H1 (cell line): Measurements from ENCODE around the gene LDLRAD4. TPM values are rescaled to one million over a fixed set of nuclear protein-coding genes. Genes with fewer than 3 reads are reported as not detected.

Source experiments
- CBX8 ChIP-seq: fragments of 300-800, 300-1000 bp; sonication (generic); IDR thresholded peaks from 2 replicates; pipeline ENCODE4 v1.7.1; 2016; ENCODE audit warnings: low read depth, low read length, borderline replicate concordance
- CHD7 ChIP-seq: fragments of 300-600 bp; sonication (generic); IDR thresholded peaks from 2 replicates; pipeline ENCODE4 v1.7.1; 2012; ENCODE audit warnings: low read length, moderate library complexity, mild to moderate bottlenecking, inconsistent platforms; ENCODE audit not compliant: insufficient replicate concordance
- EZH2 ChIP-seq: fragments of 200-600 bp; sonication (generic); IDR thresholded peaks from 2 replicates; pipeline ENCODE4 v1.7.1; 2012; ENCODE audit warnings: low read depth, mild to moderate bottlenecking, moderate library complexity, low read length, inconsistent platforms; ENCODE audit not compliant: severe bottlenecking
- GABPA ChIP-seq: IDR thresholded peaks from 2 replicates; pipeline ENCODE4 v1.6.1; 2011; ENCODE audit warnings: mild to moderate bottlenecking, low read length, moderate library complexity, borderline replicate concordance; ENCODE audit not compliant: insufficient read depth
- RNF2 ChIP-seq: fragments of 200-900, 300-1000 bp; sonication (generic); IDR thresholded peaks from 2 replicates; pipeline ENCODE4 v1.7.1; 2016; ENCODE audit warnings: borderline replicate concordance, low read depth, mild to moderate bottlenecking, antibody characterized with exemption, low read length; ENCODE audit not compliant: poor library complexity, severe bottlenecking; ENCODE audit errors: missing control alignments
- SIN3A ChIP-seq, 2 experiments: IDR thresholded peaks in 1 of 2; conservative IDR thresholded peaks in 1 of 2; 2 replicates each; pipeline ENCODE4 v1.6.1; 2011 to 2012; ENCODE audit warnings: low read length in 2 of 2, improper control_type of control experiment in 1 of 2, low read depth in 1 of 2, mild to moderate bottlenecking in 1 of 2
- SP4 ChIP-seq: IDR thresholded peaks from 2 replicates; pipeline ENCODE4 v1.6.1; 2012; ENCODE audit warnings: low read length, inconsistent platforms
- TBP ChIP-seq: IDR thresholded peaks from 2 replicates; pipeline ENCODE4 v1.6.1; 2011; ENCODE audit warnings: low read depth, low read length, improper control_type of control experiment
- YY1 ChIP-seq: IDR thresholded peaks from 2 replicates; pipeline ENCODE4 v1.6.1; 2011; ENCODE audit warnings: low read depth, mild to moderate bottlenecking, low read length
- polyA plus RNA-seq, 7 experiments: library from polyadenylated mRNA; depleted of rRNA in 3 of 7; stranded (reverse) in 5 of 7; unstranded in 2 of 7; fragments of >200 nt in 5 of 7; fragments of 200-250 nt in 2 of 7; gene quantifications; 1 replicate in 5 of 7; 2 replicates in 1 of 7; 4 replicates in 1 of 7; pipeline versions ENCODE4 v1.2.1 to v1.2.3, GENCODE V29; 2011 to 2013; ENCODE audit warnings: missing spikeins in 2 of 7, mixed read lengths in 2 of 7
- total RNA-seq: library from RNA; stranded (reverse); fragmentation: NEBNext Ultra II Directional; extraction: Animal tissue kit (Norgen Biotek cat#: 25700); gene quantifications from 2 replicates; pipeline ENCODE4 v1.2.1, GENCODE V29; 2021

LDLRAD4 gene
- total and polyA plus RNA-seq, 2 of the 8 experiments (the other 6 are each of a cell fraction or from before 2014, with no cell fraction given), result 0.77 to 1.4 TPM

GRCh38 chr18:13555865-13556264 is 337.3 kb downstream of the LDLRAD4 start (continued):
- TF ChIP-seq CHD7 (no peak), RNF2 (no peak), SP4 (no peak), CBX8 (no peak), SIN3A (conservative IDR thresholded peaks at IDR 0.05 in 1 of 2, IDR thresholded peaks at IDR 0.05 in 1 of 2; ENCODE audit: low read depth in 1 of 2, low read length in 2 of 2) (no peak), TBP (no peak), GABPA (no peak), YY1 (no peak), EZH2 (no peak)
